ENCODE data around the gene LCNL1.
A peak's percentile ranks its signal among the peaks of the same experiment; 100 is the strongest.

DNA sequence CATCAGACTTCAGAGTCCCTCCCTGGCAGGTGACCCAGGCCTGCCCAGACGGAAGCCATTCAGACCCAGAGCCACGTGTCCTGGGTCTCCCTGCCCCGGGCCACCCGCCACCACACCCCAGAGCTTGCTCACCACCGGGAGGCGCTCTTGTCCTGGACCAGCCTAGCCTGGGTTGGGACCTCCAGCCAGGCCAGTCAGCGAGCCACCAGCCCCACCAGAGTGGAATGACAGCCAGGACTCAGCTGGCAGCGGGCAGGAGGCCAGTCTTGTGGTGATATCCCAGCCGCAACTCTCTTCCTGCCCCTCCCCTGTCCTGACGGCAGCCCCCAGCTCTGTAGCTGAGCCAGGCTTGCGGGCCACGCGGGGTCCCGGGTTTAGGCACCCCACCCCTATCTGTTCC, 7.1 kb upstream of the LCNL1 start:
- peak in 1 of 2 donors; percentile 35 for TF ChIP-seq POLR2AphosphoS5 (IDR thresholded peaks at IDR 0.05)
- TF ChIP-seq POLR2A (IDR thresholded peaks at IDR 0.05) = no peak

Measured in upper lobe of left lung (tissue), 4 donors.